Muscle layer of duodenum (tissue), 2 donors: ENCODE results near the gene CDK14.

ENCODE experiments used
- H3K27ac ChIP-seq: one replicate; pipeline ENCODE4 v1.7.0; 2013; ENCODE audit warnings: mild to moderate bottlenecking, low read length
- H3K27me3 ChIP-seq: one replicate; pipeline ENCODE4 v1.7.0; 2013; ENCODE audit warnings: low read depth, mild to moderate bottlenecking, control low read depth, low read length
- H3K36me3 ChIP-seq, 2 donors: one replicate each; pipeline ENCODE4 v1.7.0; 2013; ENCODE audit warnings: low read length in 2 of 2, control low read depth in 1 of 2, mild to moderate bottlenecking in 1 of 2; ENCODE audit not compliant: insufficient read depth in 2 of 2, control insufficient read depth in 1 of 2
- H3K4me1 ChIP-seq, 2 donors: one replicate each; pipeline ENCODE4 v1.7.0; 2013; ENCODE audit warnings: low read length in 2 of 2, mild to moderate bottlenecking in 2 of 2, control low read depth in 1 of 2, moderate library complexity in 1 of 2; ENCODE audit not compliant: insufficient read depth in 2 of 2, control insufficient read depth in 1 of 2
- H3K4me3 ChIP-seq, 2 donors: one replicate each; pipeline ENCODE4 v1.7.0; 2013; ENCODE audit warnings: low read length in 2 of 2, low read depth in 1 of 2, mild to moderate bottlenecking in 1 of 2
- H3K9me3 ChIP-seq, 2 donors: one replicate each; pipeline ENCODE4 v1.7.0; 2013; ENCODE audit warnings: low read length in 2 of 2, control low read depth in 1 of 2, mild to moderate bottlenecking in 1 of 2; ENCODE audit not compliant: control insufficient read depth in 1 of 2
- donor health status: healthy.

The CDK14 gene

GRCh38 chr7:91127959-91128358, 531.8 kb downstream of the CDK14 start:
- H3K4me3 ChIP-seq: no peak overlapping the region
- H3K36me3 ChIP-seq: peaks cover 0 to 6% of the 10 kb centered on the region in 2 donors
- no peaks in the 10 kb centered on the region for H3K9me3 ChIP-seq
- peaks cover 0 to 4% of the 10 kb centered on the region in 2 donors for H3K4me1 ChIP-seq
- no peaks in the 10 kb centered on the region for H3K27me3 ChIP-seq
- no peak overlapping the region for H3K27ac ChIP-seq

- Histone ChIP-seq H3K27ac (no peak overlapping the region), H3K4me3 (no peak overlapping the region)
Observed at GRCh38 chr7:91128683-91129348, 532.7 kb downstream of the CDK14 start.

GRCh38 chr7:91135300-91135699, 539.2 kb downstream of the CDK14 start:
- no peaks in the 10 kb centered on the region for H3K9me3 ChIP-seq
- H3K27ac ChIP-seq: no peak overlapping the region
- no peaks in the 10 kb centered on the region for H3K27me3 ChIP-seq
- H3K4me3 ChIP-seq: no peak overlapping the region
- H3K36me3 ChIP-seq: no peaks in the 10 kb centered on the region
- H3K4me1 ChIP-seq: no peaks in the 10 kb centered on the region

More at GRCh38 chr7:91128683-91129348, 532.7 kb downstream of the CDK14 start:
- H3K36me3 ChIP-seq: no peaks in the 10 kb centered on the region
- peaks cover 0 to 4% of the 10 kb centered on the region in 2 donors for H3K4me1 ChIP-seq
- H3K9me3 ChIP-seq: no peaks in the 10 kb centered on the region
- no peaks in the 10 kb centered on the region for H3K27me3 ChIP-seq

- Histone ChIP-seq H3K4me3 (no peak overlapping the region), H3K4me1 (no peaks in the 10 kb centered on the region), H3K9me3 (no peaks in the 10 kb centered on the region), H3K27me3 (no peaks in the 10 kb centered on the region), H3K36me3 (no peaks in the 10 kb centered on the region), H3K27ac (no peak overlapping the region)
Observed at GRCh38 chr7:91135703-91136430, 539.7 kb downstream of the CDK14 start.

GRCh38 chr7:91137153-91137787, 541.1 kb downstream of the CDK14 start:
- Histone ChIP-seq H3K27me3 (no peaks in the 10 kb centered on the region), H3K4me1 (no peaks in the 10 kb centered on the region), H3K27ac (no peak overlapping the region), H3K36me3 (no peaks in the 10 kb centered on the region), H3K4me3 (no peak overlapping the region), H3K9me3 (no peaks in the 10 kb centered on the region)

- Histone ChIP-seq H3K4me1 (no peaks in the 10 kb centered on the region), H3K36me3 (no peaks in the 10 kb centered on the region), H3K9me3 (no peaks in the 10 kb centered on the region), H3K4me3 (no peak overlapping the region), H3K27ac (no peak overlapping the region), H3K27me3 (no peaks in the 10 kb centered on the region)
Observed at GRCh38 chr7:91137788-91138368, 541.8 kb downstream of the CDK14 start.

GRCh38 chr7:91140286-91140685, 544.2 kb downstream of the CDK14 start:
- no peaks in the 10 kb centered on the region for H3K27me3 ChIP-seq
- no peaks in the 10 kb centered on the region for H3K4me1 ChIP-seq
- no peak overlapping the region for H3K27ac ChIP-seq
- no peaks in the 10 kb centered on the region for H3K36me3 ChIP-seq
- H3K9me3 ChIP-seq: no peaks in the 10 kb centered on the region
- H3K4me3 ChIP-seq: no peak overlapping the region

- H3K4me1 ChIP-seq: no peaks in the 10 kb centered on the region
- no peak overlapping the region for H3K27ac ChIP-seq
- H3K27me3 ChIP-seq: no peaks in the 10 kb centered on the region
- no peaks in the 10 kb centered on the region for H3K36me3 ChIP-seq
- H3K9me3 ChIP-seq: no peaks in the 10 kb centered on the region
- no peak overlapping the region for H3K4me3 ChIP-seq
Observed at GRCh38 chr7:91140982-91141381, 544.9 kb downstream of the CDK14 start.

- Histone ChIP-seq H3K27me3 (no peaks in the 10 kb centered on the region), H3K27ac (no peak overlapping the region), H3K36me3 (no peaks in the 10 kb centered on the region), H3K4me3 (no peak overlapping the region), H3K4me1 (no peaks in the 10 kb centered on the region), H3K9me3 (no peaks in the 10 kb centered on the region)
Observed at GRCh38 chr7:91142743-91143142, 546.6 kb downstream of the CDK14 start.

- no peaks in the 10 kb centered on the region for H3K36me3 ChIP-seq
- H3K9me3 ChIP-seq: no peaks in the 10 kb centered on the region
- H3K4me3 ChIP-seq: no peak overlapping the region
- no peak overlapping the region for H3K27ac ChIP-seq
- H3K27me3 ChIP-seq: no peaks in the 10 kb centered on the region
- H3K4me1 ChIP-seq: no peaks in the 10 kb centered on the region
Observed at GRCh38 chr7:91149341-91150246, 553.5 kb downstream of the CDK14 start.
